CD4-positive, alpha-beta memory T cell (primary cell): ENCODE measurements around the gene IDH2. TPM values are rescaled to one million over a fixed set of nuclear protein-coding genes. Genes with fewer than 3 reads are reported as not detected.

Source experiments
- CTCF ChIA-PET: fragments of 350-600 bp; sonication (Branson Sonifier 250); formaldehyde crosslinking; loops from one replicate; lab custom pipeline; 2021; ENCODE audit warnings: inconsistent platforms; ENCODE audit not compliant: partially characterized antibody; lab: Charles Lee
- POLR2A ChIA-PET: fragments of 350-600 bp; sonication (Branson Sonifier 250); formaldehyde crosslinking; loops from one replicate; lab custom pipeline; 2021; ENCODE audit not compliant: partially characterized antibody; lab: Charles Lee
- DNase-seq, 5 donors: peaks; one replicate each; pipeline versions ENCODE4 v3.0.0 to v3.0.0-alpha.2; 2020 to 2022; ENCODE audit warnings: mixed read lengths in 1 of 5
- H3K27ac ChIP-seq: one replicate; pipeline ENCODE4 v1.7.0; 2013; ENCODE audit warnings: low read depth, low read length
- H3K27me3 ChIP-seq: 2 replicates; pipeline ENCODE4 v1.7.0; 2013; ENCODE audit warnings: mild to moderate bottlenecking, low read length, moderate library complexity; ENCODE audit not compliant: insufficient read depth
- H3K36me3 ChIP-seq: 2 replicates; pipeline ENCODE4 v1.7.0; 2013; ENCODE audit warnings: mild to moderate bottlenecking, low read length, moderate library complexity; ENCODE audit not compliant: insufficient read depth
- H3K4me1 ChIP-seq: 2 replicates; pipeline ENCODE4 v1.7.0; 2013; ENCODE audit warnings: mild to moderate bottlenecking, low read length, moderate library complexity; ENCODE audit not compliant: insufficient read depth
- H3K4me3 ChIP-seq, 2 donors: one replicate each; pipeline ENCODE4 v1.7.0; 2013; ENCODE audit warnings: low read length in 2 of 2, mild to moderate bottlenecking in 1 of 2
- H3K9me3 ChIP-seq, 2 donors: one replicate each; pipeline ENCODE4 v1.7.0; 2013; ENCODE audit warnings: low read length in 2 of 2, control low read depth in 1 of 2; ENCODE audit not compliant: control insufficient read depth in 1 of 2
- H3K27ac Mint-ChIP-seq, 7 donors: one replicate each; pipeline ENCODE4 v1.8.0; 2020 to 2021; ENCODE audit warnings: mixed read lengths in 7 of 7, mild to moderate bottlenecking in 6 of 7, inconsistent platforms in 3 of 7, moderate library complexity in 3 of 7
- H3K27me3 Mint-ChIP-seq, 2 donors: one replicate each; pipeline ENCODE4 v1.8.0; 2020 to 2021; ENCODE audit warnings: mixed read lengths in 2 of 2
- H3K36me3 Mint-ChIP-seq, 2 donors: one replicate each; pipeline ENCODE4 v1.8.0; 2020 to 2021; ENCODE audit warnings: mixed read lengths in 2 of 2, inconsistent platforms in 1 of 2, mild to moderate bottlenecking in 1 of 2
- H3K4me1 Mint-ChIP-seq, 4 donors: one replicate each; pipeline ENCODE4 v1.8.0; 2020 to 2021; ENCODE audit warnings: mixed read lengths in 4 of 4, mild to moderate bottlenecking in 1 of 4
- H3K4me3 Mint-ChIP-seq, 8 donors: one replicate each; pipeline ENCODE4 v1.8.0; 2020 to 2021; ENCODE audit warnings: mixed read lengths in 8 of 8, mild to moderate bottlenecking in 7 of 8, moderate library complexity in 6 of 8, inconsistent platforms in 3 of 8
- H3K9me3 Mint-ChIP-seq, 8 donors: one replicate each; pipeline ENCODE4 v1.8.0; 2020 to 2021; ENCODE audit warnings: mixed read lengths in 8 of 8, mild to moderate bottlenecking in 5 of 8, inconsistent platforms in 3 of 8, moderate library complexity in 1 of 8
- intact Hi-C: fragments of 100-400 bp; cut with micrococcal nuclease; formaldehyde crosslinking; loops from one replicate; pipeline ENCODE4 v1.15.1; 2023
- polyA plus RNA-seq, 2 donors: library from polyadenylated mRNA; unstranded; fragments of 300-500 nt; fragmentation: Illumina TruSeq; gene quantifications; one replicate each; pipeline ENCODE4 v1.2.3, GENCODE V29; 2021
- total RNA-seq, 2 experiments: library from RNA; stranded (reverse); gene quantifications; one replicate each; pipeline ENCODE4 v1.2.3, GENCODE V29; 2021

Gene IDH2
- total and polyA plus RNA-seq, 4 experiments from 2014 or later = 41.2 to 139 (median 75.0) TPM

DNA sequence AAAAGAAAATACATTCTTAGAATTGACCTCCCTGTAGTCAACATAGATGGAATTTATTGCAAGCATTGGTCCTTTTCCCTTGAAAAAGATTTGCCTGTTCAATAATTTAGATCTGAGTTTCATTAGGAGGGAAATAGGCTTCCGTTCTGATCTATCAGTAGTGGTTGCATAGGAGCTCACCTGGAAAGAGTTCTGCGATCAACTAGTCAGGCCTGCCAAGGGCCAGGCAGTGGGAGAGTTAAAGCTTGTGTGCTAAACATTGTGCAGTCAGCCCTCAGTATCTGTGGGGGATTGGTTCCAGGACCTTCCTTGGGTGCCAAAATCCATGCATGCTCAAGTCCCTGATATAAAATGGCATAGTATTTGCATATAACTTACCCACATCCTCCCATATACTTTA, 29.6 kb upstream of the IDH2 start:
- Mint-ChIP-seq H3K27me3 (peaks cover 4 to 5% of the 10 kb centered on the region in 2 donors), H3K4me1 (no peaks in the 10 kb centered on the region), H3K4me3 (no peak overlapping the region), H3K27ac (no peak overlapping the region), H3K9me3 (peaks cover 0 to 2% (median 0%) of the 10 kb centered on the region in 8 donors), H3K36me3 (no peaks in the 10 kb centered on the region)
- intact Hi-C loops = no loop called here
- Histone ChIP-seq H3K27me3 (no peaks in the 10 kb centered on the region), H3K27ac (no peak overlapping the region), H3K4me1 (no peaks in the 10 kb centered on the region), H3K9me3 (no peaks in the 10 kb centered on the region), H3K4me3 (no peak overlapping the region), H3K36me3 (no peaks in the 10 kb centered on the region)
- POLR2A ChIA-PET = no interaction called here
- CTCF ChIA-PET = no interaction called here
- DNase-seq = no peak

DNA sequence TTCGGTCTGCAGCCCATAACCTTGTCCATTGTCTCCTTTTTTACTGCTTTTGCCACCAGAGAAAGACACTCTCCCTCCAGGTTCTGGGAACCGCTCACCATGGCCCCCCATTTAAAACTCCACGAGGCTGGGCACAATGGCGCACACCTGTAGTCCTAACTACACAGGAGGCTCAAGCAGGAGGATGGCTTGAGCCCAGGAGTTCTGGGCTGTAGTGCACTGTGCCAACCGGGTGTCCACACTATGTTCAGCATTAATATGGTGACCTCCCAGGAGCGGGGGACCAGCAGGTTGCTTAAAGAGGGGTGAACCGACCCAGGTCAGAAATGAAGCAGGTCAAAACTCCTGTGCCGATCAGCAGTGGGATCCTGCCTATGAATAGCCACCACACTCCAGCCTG, 28.0 kb upstream of the IDH2 start:
- no peaks in the 10 kb centered on the region for H3K4me1 ChIP-seq
- Mint-ChIP-seq H3K27ac (no peak overlapping the region), H3K27me3 (peaks cover 8 to 9% of the 10 kb centered on the region in 2 donors), H3K36me3 (no peaks in the 10 kb centered on the region), H3K4me1 (no peaks in the 10 kb centered on the region), H3K4me3 (no peak overlapping the region), H3K9me3 (peaks cover 0 to 2% (median 0%) of the 10 kb centered on the region in 8 donors)
- POLR2A ChIA-PET = no interaction called here
- no peaks in the 10 kb centered on the region for H3K9me3 ChIP-seq
- no peak overlapping the region for H3K4me3 ChIP-seq
- CTCF ChIA-PET = no interaction called here
- no peaks in the 10 kb centered on the region for H3K36me3 ChIP-seq
- no peak overlapping the region for H3K27ac ChIP-seq
- DNase-seq = no peak
- H3K27me3 ChIP-seq = no peaks in the 10 kb centered on the region
- intact Hi-C loops = no loop called here

DNA sequence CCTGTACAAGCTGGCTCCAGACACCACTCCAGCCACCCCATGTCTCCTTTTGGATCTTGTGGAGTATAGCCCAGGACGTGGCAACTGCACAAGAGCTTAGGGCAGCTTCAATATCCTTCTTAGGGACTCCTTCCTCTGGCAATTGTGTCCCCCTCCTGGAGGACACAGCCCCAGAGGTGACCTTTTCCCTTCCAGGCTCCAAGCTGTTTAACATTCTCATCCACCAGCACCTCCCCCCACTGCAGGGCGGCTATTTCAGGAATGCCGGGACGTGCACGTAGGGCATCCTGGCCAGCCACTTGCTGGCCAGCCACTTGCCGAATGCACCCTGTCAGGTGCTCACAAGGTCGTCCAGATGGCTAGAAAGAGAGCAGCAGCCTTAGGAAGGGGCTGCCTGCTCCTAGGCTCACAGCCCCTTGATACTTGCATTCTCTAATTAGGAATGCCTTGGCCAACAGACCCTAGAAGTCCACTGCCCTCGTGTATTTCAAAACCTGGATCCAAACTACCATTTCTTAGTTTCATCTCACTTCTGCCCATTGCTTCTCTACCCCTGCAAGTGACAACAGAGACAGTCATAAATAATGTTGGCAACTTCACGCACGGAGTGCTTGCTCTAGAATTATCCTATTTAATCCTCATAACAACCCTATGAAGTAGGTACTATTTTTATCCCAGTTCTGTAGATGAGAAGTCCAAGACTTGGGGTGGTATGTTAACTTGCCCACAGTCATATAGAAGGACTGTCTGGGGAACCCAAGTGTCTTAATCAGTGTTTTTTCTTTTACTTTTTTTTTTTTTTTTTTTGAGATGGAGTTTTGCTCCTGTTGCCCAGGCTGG, 24.5 kb upstream of the IDH2 start:
- H3K4me1 ChIP-seq = no peaks in the 10 kb centered on the region
- H3K4me1 Mint-ChIP-seq = no peaks in the 10 kb centered on the region
- ChIA-PET POLR2A (no interaction called here), CTCF (no interaction called here)
- H3K36me3 Mint-ChIP-seq = no peaks in the 10 kb centered on the region
- DNase-seq = no peak
- no peak overlapping the region for H3K4me3 ChIP-seq
- peaks cover 0 to 2% (median 0%) of the 10 kb centered on the region in 8 donors for H3K9me3 Mint-ChIP-seq
- no peaks in the 10 kb centered on the region for H3K27me3 ChIP-seq
- no peaks in the 10 kb centered on the region for H3K36me3 ChIP-seq
- intact Hi-C loops = no loop called here
- no peak overlapping the region for H3K27ac Mint-ChIP-seq
- no peaks in the 10 kb centered on the region for H3K9me3 ChIP-seq
- no peak overlapping the region for H3K27ac ChIP-seq
- H3K27me3 Mint-ChIP-seq = peaks cover 8 to 9% of the 10 kb centered on the region in 2 donors
- no peak overlapping the region for H3K4me3 Mint-ChIP-seq

DNA sequence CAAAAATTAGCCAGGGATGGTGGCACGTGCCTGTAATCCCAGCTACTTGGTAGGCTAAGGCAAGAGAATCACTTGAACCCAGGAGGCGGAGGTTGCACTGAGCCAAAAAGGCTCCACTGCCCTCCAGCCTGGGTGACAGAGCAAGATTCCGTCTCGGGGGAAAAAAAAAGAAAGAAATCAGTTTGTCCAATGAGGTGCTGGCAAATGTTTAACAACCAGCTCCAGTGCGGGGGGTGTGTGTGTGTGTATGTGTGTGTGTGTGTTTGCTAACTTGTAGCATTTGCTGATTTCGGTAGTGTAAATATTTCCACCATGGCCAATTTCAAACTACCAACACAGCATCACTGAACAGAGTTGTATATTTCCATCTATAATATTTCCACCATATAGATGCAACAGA, 23.8 kb upstream of the IDH2 start:
- H3K27ac Mint-ChIP-seq = no peak overlapping the region
- intact Hi-C loops = no loop called here
- no peaks in the 10 kb centered on the region for H3K36me3 Mint-ChIP-seq
- POLR2A ChIA-PET = no interaction called here
- no peak overlapping the region for H3K27ac ChIP-seq
- CTCF ChIA-PET = no interaction called here
- H3K36me3 ChIP-seq = no peaks in the 10 kb centered on the region
- H3K4me3 ChIP-seq = no peak overlapping the region
- no peaks in the 10 kb centered on the region for H3K4me1 Mint-ChIP-seq
- H3K27me3 Mint-ChIP-seq = peaks cover 9% of the 10 kb centered on the region in 2 donors
- DNase-seq = no peak
- no peaks in the 10 kb centered on the region for H3K9me3 ChIP-seq
- no peaks in the 10 kb centered on the region for H3K4me1 ChIP-seq
- H3K27me3 ChIP-seq = no peaks in the 10 kb centered on the region
- peaks cover 0 to 2% (median 0%) of the 10 kb centered on the region in 8 donors for H3K9me3 Mint-ChIP-seq
- no peak overlapping the region for H3K4me3 Mint-ChIP-seq

GRCh38 chr15:90124507-90124906, 22.2 kb upstream of the IDH2 start:
- CTCF ChIA-PET = interaction anchor here (1.3 kb wide), 1 partner anchor 39 kb away, joined by 3 read pairs; no protein-coding TSS in a partner anchor
- DNase-seq = no peak
- no peak overlapping the region for H3K4me3 ChIP-seq
- H3K36me3 Mint-ChIP-seq = no peaks in the 10 kb centered on the region
- no peaks in the 10 kb centered on the region for H3K9me3 ChIP-seq
- no peak overlapping the region for H3K27ac Mint-ChIP-seq
- no peaks in the 10 kb centered on the region for H3K4me1 ChIP-seq
- intact Hi-C loops = no loop called here
- POLR2A ChIA-PET = no interaction called here
- no peaks in the 10 kb centered on the region for H3K36me3 ChIP-seq
- H3K27me3 ChIP-seq = no peaks in the 10 kb centered on the region
- no peak overlapping the region for H3K27ac ChIP-seq
- H3K27me3 Mint-ChIP-seq = peaks cover 9 to 10% of the 10 kb centered on the region in 2 donors
- H3K4me3 Mint-ChIP-seq = no peak overlapping the region
- peaks cover 0 to under 1% (median 0%) of the 10 kb centered on the region in 8 donors for H3K9me3 Mint-ChIP-seq
- no peaks in the 10 kb centered on the region for H3K4me1 Mint-ChIP-seq

DNA sequence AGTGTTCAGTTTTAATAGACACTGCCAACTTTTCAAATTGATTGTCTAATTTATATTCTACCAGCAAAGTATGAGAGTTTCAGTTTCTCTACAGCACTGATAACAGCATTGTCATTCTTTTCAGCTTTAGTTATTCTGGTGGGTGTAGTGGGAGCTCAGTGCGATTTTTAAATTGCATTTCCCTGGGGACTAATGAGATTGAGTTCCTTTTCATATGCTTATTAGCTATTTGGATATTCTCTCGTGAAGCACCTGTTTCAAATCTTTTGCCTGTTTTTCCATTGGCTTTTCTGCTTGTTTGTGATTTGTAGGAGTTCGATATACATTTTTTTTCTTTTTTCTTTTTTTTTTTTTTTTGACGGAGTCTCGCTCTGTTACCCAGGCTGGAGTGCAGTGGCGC, 18.8 kb upstream of the IDH2 start:
- CTCF ChIA-PET = no interaction called here
- H3K27me3 Mint-ChIP-seq = peaks cover 4% of the 10 kb centered on the region in 2 donors
- no peak overlapping the region for H3K27ac Mint-ChIP-seq
- peaks cover 0 to 4% (median 0%) of the 10 kb centered on the region in 8 donors for H3K9me3 Mint-ChIP-seq
- Histone ChIP-seq H3K27ac (no peak overlapping the region), H3K9me3 (no peaks in the 10 kb centered on the region), H3K4me3 (no peak overlapping the region), H3K4me1 (no peaks in the 10 kb centered on the region), H3K27me3 (no peaks in the 10 kb centered on the region), H3K36me3 (no peaks in the 10 kb centered on the region)
- H3K36me3 Mint-ChIP-seq = no peaks in the 10 kb centered on the region
- POLR2A ChIA-PET = no interaction called here
- intact Hi-C loops = no loop called here
- H3K4me1 Mint-ChIP-seq = no peaks in the 10 kb centered on the region
- no peak overlapping the region for H3K4me3 Mint-ChIP-seq
- DNase-seq = no peak

DNA sequence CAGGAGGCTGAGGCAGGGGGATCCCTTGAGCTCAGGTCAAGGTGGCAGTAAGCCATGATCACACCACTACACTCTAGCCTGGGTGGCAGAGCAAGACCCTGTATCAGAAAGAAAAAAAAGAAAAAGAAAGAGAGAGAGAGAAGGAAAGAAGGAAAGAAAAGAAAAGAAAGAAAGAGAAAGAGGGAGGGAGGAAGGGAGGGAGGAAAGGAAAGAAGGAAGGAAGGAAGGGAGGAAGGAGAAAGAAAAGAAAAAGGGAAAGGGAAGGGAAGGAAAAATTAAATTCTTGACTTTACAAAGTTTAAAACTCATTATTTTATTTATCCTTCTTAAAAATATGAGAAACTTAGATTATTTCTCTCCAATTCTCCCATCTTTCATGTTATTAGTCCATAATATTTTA, 17.1 kb upstream of the IDH2 start:
- no peak overlapping the region for H3K4me3 ChIP-seq
- Mint-ChIP-seq H3K9me3 (peaks cover 0 to 15% (median 4%) of the 10 kb centered on the region in 8 donors), H3K27me3 (peaks cover 0 to 2% of the 10 kb centered on the region in 2 donors), H3K27ac (no peak overlapping the region), H3K4me1 (no peaks in the 10 kb centered on the region), H3K36me3 (peaks cover 3% of the 10 kb centered on the region in 2 donors), H3K4me3 (no peak overlapping the region)
- no peaks in the 10 kb centered on the region for H3K4me1 ChIP-seq
- POLR2A ChIA-PET = no interaction called here
- CTCF ChIA-PET = interaction anchor here (1.1 kb wide), 1 partner anchor 244 kb away, joined by 3 read pairs; no protein-coding TSS in a partner anchor
- H3K36me3 ChIP-seq = no peaks in the 10 kb centered on the region
- intact Hi-C loops = no loop called here
- H3K27me3 ChIP-seq = no peaks in the 10 kb centered on the region
- no peak for DNase-seq
- no peaks in the 10 kb centered on the region for H3K9me3 ChIP-seq
- H3K27ac ChIP-seq = no peak overlapping the region
